ENCODE measurements around the gene MASP1.
"Not testable (repeated sequence)": the region's sequence is repeated elsewhere in the genome, so short reads cannot be mapped to it uniquely, and the experiment has no call there.

Gene MASP1

GRCh38 chr3:187207624-187208023, 83.9 kb downstream of the MASP1 start:
- in situ Hi-C loops (cut with MboI; ENCODE audit: low sequenced_read_pairs, unreplicated experiment) = no loop called here
- DNase-seq (ENCODE audit: low spot score) = no peak
- no peak for TF ChIP-seq CTCF (IDR thresholded peaks at IDR 0.05; ENCODE audit: borderline replicate concordance, control extremely low read depth, extremely low read depth, insufficient read depth, missing control alignments)

- no peak for DNase-seq (ENCODE audit: low spot score)
- TF ChIP-seq CTCF (IDR thresholded peaks at IDR 0.05; ENCODE audit: borderline replicate concordance, control extremely low read depth, extremely low read depth, insufficient read depth, missing control alignments) = no peak
- in situ Hi-C loops (cut with MboI; ENCODE audit: low sequenced_read_pairs, unreplicated experiment) = no loop called here
Observed at GRCh38 chr3:187207062-187207461, 84.5 kb downstream of the MASP1 start.

- no peak for DNase-seq (ENCODE audit: low spot score)
- no peak for TF ChIP-seq CTCF (IDR thresholded peaks at IDR 0.05; ENCODE audit: borderline replicate concordance, control extremely low read depth, extremely low read depth, insufficient read depth, missing control alignments)
- in situ Hi-C loops (cut with MboI; ENCODE audit: low sequenced_read_pairs, unreplicated experiment) = no loop called here
Observed at GRCh38 chr3:187205683-187206082, 85.9 kb downstream of the MASP1 start.

- DNase-seq (ENCODE audit: low spot score); in situ Hi-C loops (cut with MboI; ENCODE audit: low sequenced_read_pairs, unreplicated experiment): not testable (repeated sequence)
Observed at GRCh38 chr3:187199463-187200050, 92.0 kb downstream of the MASP1 start.

- in situ Hi-C loops (cut with MboI; ENCODE audit: low sequenced_read_pairs, unreplicated experiment) = no loop called here
- DNase-seq (ENCODE audit: low spot score) = no peak
- TF ChIP-seq CTCF (IDR thresholded peaks at IDR 0.05; ENCODE audit: borderline replicate concordance, control extremely low read depth, extremely low read depth, insufficient read depth, missing control alignments) = no peak
Observed at GRCh38 chr3:187198490-187198889, 93.0 kb downstream of the MASP1 start.

GRCh38 chr3:187197335-187197649, 94.2 kb downstream of the MASP1 start, which contains the start of gene RTP1:
Gene RTP1, plus strand, starts transcription at chr3:187197486. Its CDS starts 30 bp downstream, at chr3:187197516.
- DNase-seq (ENCODE audit: low spot score) = no peak
- no peak for TF ChIP-seq CTCF (IDR thresholded peaks at IDR 0.05; ENCODE audit: borderline replicate concordance, control extremely low read depth, extremely low read depth, insufficient read depth, missing control alignments)
- in situ Hi-C loops (cut with MboI; ENCODE audit: low sequenced_read_pairs, unreplicated experiment) = no loop called here

GRCh38 chr3:187196573-187197334, 94.8 kb downstream of the MASP1 start:
- in situ Hi-C loops (cut with MboI; ENCODE audit: low sequenced_read_pairs, unreplicated experiment) = no loop called here
- no peak for DNase-seq (ENCODE audit: low spot score)
- TF ChIP-seq CTCF (IDR thresholded peaks at IDR 0.05; ENCODE audit: borderline replicate concordance, control extremely low read depth, extremely low read depth, insufficient read depth, missing control alignments) = no peak

Data from GM13976 (cell line).